ENCODE results near the gene SLC2A9.

DNA sequence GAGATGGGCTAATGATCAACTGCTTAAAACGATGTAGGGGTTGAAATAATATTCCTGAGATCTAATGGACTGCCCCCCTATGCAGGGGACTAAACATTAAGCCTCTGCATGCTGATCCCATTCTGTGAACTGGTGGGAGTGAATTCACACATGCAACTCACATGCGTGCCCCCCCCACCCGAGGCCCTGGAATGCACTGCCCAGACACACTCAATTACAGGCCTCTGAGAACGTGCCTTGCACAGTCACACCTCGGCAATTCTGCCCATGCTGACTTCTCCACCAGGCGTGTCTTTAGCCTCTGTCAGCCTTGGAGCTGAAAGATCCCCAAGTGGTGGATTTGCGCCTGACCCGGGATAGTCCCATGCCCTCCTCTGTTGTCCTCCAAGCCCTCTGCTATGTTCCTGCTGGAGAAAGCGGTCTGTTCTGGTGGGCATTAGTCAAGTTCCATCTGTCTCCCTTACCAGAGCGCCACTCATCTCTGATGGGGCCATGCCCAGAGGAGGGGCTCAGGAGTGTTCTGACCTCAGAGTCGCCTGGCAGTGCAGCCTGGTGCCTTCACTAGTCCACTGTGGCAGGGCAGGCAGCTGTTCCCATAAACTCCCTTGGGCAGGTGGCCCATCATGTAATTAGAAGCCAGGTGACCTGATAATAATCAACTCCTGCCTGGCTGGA, 153.4 kb downstream of the SLC2A9 start:
- TF ChIP-seq, protein P1, sequence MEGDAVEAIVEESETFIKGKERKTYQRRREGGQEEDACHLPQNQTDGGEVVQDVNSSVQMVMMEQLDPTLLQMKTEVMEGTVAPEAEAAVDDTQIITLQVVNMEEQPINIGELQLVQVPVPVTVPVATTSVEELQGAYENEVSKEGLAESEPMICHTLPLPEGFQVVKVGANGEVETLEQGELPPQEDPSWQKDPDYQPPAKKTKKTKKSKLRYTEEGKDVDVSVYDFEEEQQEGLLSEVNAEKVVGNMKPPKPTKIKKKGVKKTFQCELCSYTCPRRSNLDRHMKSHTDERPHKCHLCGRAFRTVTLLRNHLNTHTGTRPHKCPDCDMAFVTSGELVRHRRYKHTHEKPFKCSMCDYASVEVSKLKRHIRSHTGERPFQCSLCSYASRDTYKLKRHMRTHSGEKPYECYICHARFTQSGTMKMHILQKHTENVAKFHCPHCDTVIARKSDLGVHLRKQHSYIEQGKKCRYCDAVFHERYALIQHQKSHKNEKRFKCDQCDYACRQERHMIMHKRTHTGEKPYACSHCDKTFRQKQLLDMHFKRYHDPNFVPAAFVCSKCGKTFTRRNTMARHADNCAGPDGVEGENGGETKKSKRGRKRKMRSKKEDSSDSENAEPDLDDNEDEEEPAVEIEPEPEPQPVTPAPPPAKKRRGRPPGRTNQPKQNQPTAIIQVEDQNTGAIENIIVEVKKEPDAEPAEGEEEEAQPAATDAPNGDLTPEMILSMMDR (conservative IDR thresholded peaks at IDR 0.05; ENCODE audit: low read length): no peak
- no peak for TF ChIP-seq EZH2phosphoT487 (IDR thresholded peaks at IDR 0.05; ENCODE audit: borderline replicate concordance, low read depth, low read length)

All from OCI-LY7 (cell line).